Endothelial cell of umbilical vein (primary cell): ENCODE results near the gene ZBTB46. TPM values are rescaled to one million over a fixed set of nuclear protein-coding genes. Genes with fewer than 3 reads are reported as not detected.

Experiments
- BruUV-seq: library from RNA; stranded (reverse); fragments of 400-500 nt; replicated peaks from 2 replicates; lab custom pipeline; 2021; lab: Mats Ljungman, UMichigan
- CTCF ChIA-PET: fragments of 300-600, 350-600 bp; sonication (Branson Sonifier 250); formaldehyde crosslinking; loops from one replicate; lab custom pipeline; 2021; ENCODE audit warnings: antibody characterized with exemption, inconsistent platforms; lab: Charles Lee
- POLR2A ChIA-PET: fragments of 300-600, 350-600 bp; sonication (Branson Sonifier 250); formaldehyde crosslinking; loops from one replicate; lab custom pipeline; 2021; ENCODE audit warnings: antibody characterized with exemption, inconsistent platforms; lab: Charles Lee
- DNase-seq: peaks from one replicate; pipeline ENCODE4 v3.0.0-alpha.2; 2011; ENCODE audit warnings: low read depth, low spot score
- FAIRE-seq: peaks from 2 replicates; lab custom pipeline; 2011; peaks lifted over from hg19 to GRCh38; lab: Jason Lieb, UNC
- H2AFZ ChIP-seq: 2 replicates; pipeline ENCODE4 v1.6.0; 2012; ENCODE audit warnings: low read depth, low read length, control low read depth, inconsistent platforms
- H3K27ac ChIP-seq: 2 replicates; pipeline ENCODE4 v1.5.1; 2011; ENCODE audit warnings: low read depth, mild to moderate bottlenecking, control low read depth, low read length, moderate library complexity; ENCODE audit not compliant: insufficient read depth
- H3K27me3 ChIP-seq, 2 experiments: 2 replicates each; pipeline versions ENCODE4 v1.6.0 to v1.6.1; 2011; ENCODE audit warnings: low read length in 2 of 2, mixed read lengths in 1 of 2; ENCODE audit not compliant: control insufficient read depth in 2 of 2, insufficient read depth in 2 of 2
- H3K36me3 ChIP-seq, 2 experiments: 2 replicates in 1 of 2; 3 replicates in 1 of 2; pipeline ENCODE4 v1.5.1; 2011; ENCODE audit warnings: low read length in 2 of 2, mild to moderate bottlenecking in 1 of 2, moderate library complexity in 1 of 2; ENCODE audit not compliant: control insufficient read depth in 2 of 2, insufficient read depth in 2 of 2; ENCODE audit errors: extremely low read depth in 1 of 2
- H3K4me1 ChIP-seq: 3 replicates; pipeline ENCODE4 v1.5.1; 2011; ENCODE audit warnings: mild to moderate bottlenecking, low read length; ENCODE audit not compliant: control insufficient read depth, insufficient read depth; ENCODE audit errors: extremely low read depth
- H3K4me2 ChIP-seq: 2 replicates; pipeline ENCODE4 v1.6.1; 2011; ENCODE audit warnings: low read length, control low read depth, mixed read lengths; ENCODE audit not compliant: insufficient read depth
- H3K4me3 ChIP-seq, 3 experiments: fragments of 200-600 bp in 1 of 3; sonication (generic), shearing (Covaris generic) in 1 of 3; replicated peaks in 1 of 3; 2 replicates each; pipeline ENCODE4 v1.5.1; 2011 to 2016; ENCODE audit warnings: control low read depth in 3 of 3, low read length in 3 of 3, mild to moderate bottlenecking in 2 of 3, inconsistent platforms in 1 of 3, low read depth in 1 of 3, moderate library complexity in 1 of 3; ENCODE audit not compliant: insufficient read depth in 1 of 3
- H3K79me2 ChIP-seq: 2 replicates; pipeline ENCODE4 v1.6.0; 2012; ENCODE audit warnings: low read length, inconsistent platforms; ENCODE audit not compliant: control insufficient read depth, insufficient read depth
- H3K9ac ChIP-seq: replicated peaks from 2 replicates; pipeline ENCODE3; 2011; ENCODE audit warnings: low read length, control low read depth; ENCODE audit not compliant: insufficient read depth; ENCODE audit errors: extremely low read depth
- H3K9me1 ChIP-seq: replicated peaks from 3 replicates; pipeline ENCODE4 v1.6.0; 2011; ENCODE audit warnings: mild to moderate bottlenecking, low read length; ENCODE audit not compliant: control insufficient read depth, insufficient read depth; ENCODE audit errors: extremely low read depth
- H3K9me3 ChIP-seq: replicated peaks from 2 replicates; pipeline ENCODE4 v1.5.1; 2012; ENCODE audit warnings: low read length, inconsistent platforms; ENCODE audit not compliant: control insufficient read depth, insufficient read depth
- H4K20me1 ChIP-seq: replicated peaks from 2 replicates; pipeline ENCODE3; 2011; ENCODE audit warnings: mild to moderate bottlenecking, low read length; ENCODE audit not compliant: control insufficient read depth, insufficient read depth; ENCODE audit errors: extremely low read depth
- CTCF ChIP-seq, 2 donors: IDR thresholded peaks; 1 replicate in 1 of 2; 2 replicates in 1 of 2; pipeline ENCODE4 v1.5.1; 2011; ENCODE audit warnings: low read length in 2 of 2, mild to moderate bottlenecking in 2 of 2, moderate library complexity in 2 of 2, control low read depth in 1 of 2, inconsistent platforms in 1 of 2, low read depth in 1 of 2; ENCODE audit not compliant: insufficient read depth in 1 of 2; ENCODE audit errors: extremely low read depth in 1 of 2
- EZH2 ChIP-seq: IDR thresholded peaks from 2 replicates; pipeline ENCODE4 v1.6.1; 2012; ENCODE audit warnings: borderline replicate concordance, low read depth, mild to moderate bottlenecking, moderate library complexity, low read length, inconsistent platforms; ENCODE audit not compliant: severe bottlenecking
- GATA2 ChIP-seq: IDR thresholded peaks from 2 replicates; pipeline ENCODE4 v1.7.0; 2011; ENCODE audit warnings: low read depth, mild to moderate bottlenecking, moderate library complexity, mixed read lengths, low read length; ENCODE audit not compliant: insufficient read length, insufficient read depth
- JUN ChIP-seq: IDR thresholded peaks from 2 replicates; pipeline ENCODE4 v1.6.1; 2011; ENCODE audit warnings: borderline replicate concordance, low read depth; ENCODE audit not compliant: insufficient read length, insufficient read depth
- MAX ChIP-seq: IDR thresholded peaks from 2 replicates; pipeline ENCODE4 v1.6.1; 2011; ENCODE audit not compliant: insufficient read depth, insufficient read length
- MYC ChIP-seq: IDR thresholded peaks from one replicate; pipeline ENCODE4 v1.6.1; 2011; ENCODE audit warnings: mild to moderate bottlenecking, low read depth, low read length
- POLR2AphosphoS5 ChIP-seq: IDR thresholded peaks from 2 replicates; pipeline ENCODE4 v1.6.1; 2012; ENCODE audit warnings: low read depth, mild to moderate bottlenecking, control low read depth, low read length, moderate library complexity; ENCODE audit not compliant: insufficient read depth
- dilution Hi-C: fragments of 300-500 bp; cut with MboI; formaldehyde crosslinking; loops from one replicate; pipeline ENCODE4 v1.15.0; 2019; ENCODE audit warnings: low sequenced_read_pairs; ENCODE audit not compliant: extremely low pct_ligation_motif_present
- intact Hi-C: fragments of 100-400 bp; cut with micrococcal nuclease; formaldehyde crosslinking; loops from one replicate; pipeline ENCODE4 v1.10.0; 2022
- polyA plus RNA-seq, 4 experiments: library from polyadenylated mRNA; depleted of rRNA in 3 of 4; stranded (reverse) in 3 of 4; unstranded in 1 of 4; fragments of >200 nt; gene quantifications; 2 replicates each; pipeline versions ENCODE4 v1.2.1 to v1.2.3, GENCODE V29; 2011 to 2012; ENCODE audit warnings: missing spikeins in 1 of 4
- total RNA-seq: library from RNA; stranded (reverse); gene quantifications from 2 replicates; pipeline ENCODE4 v1.2.3, GENCODE V29; 2021

Gene ZBTB46
- total and polyA plus RNA-seq, 2 donors (not counting 3 experiments of a cell fraction or from before 2014, with no cell fraction given) = 1.3 to 7.1 TPM

GRCh38 chr20:63837479-63837878, 6.4 kb upstream of the ZBTB46 start:
- ChIA-PET POLR2A (no interaction called here), CTCF (interaction anchor here (1.0 kb wide), 1 partner anchor 136 kb away, joined by 3 read pairs; no protein-coding TSS in a partner anchor)
- no peak for DNase-seq
- Histone ChIP-seq H3K4me1 (no peaks in the 10 kb centered on the region), H2AFZ (no peak overlapping the region), H3K4me3 (no peak overlapping the region), H4K20me1 (no peaks in the 10 kb centered on the region), H3K9me1 (no peaks in the 10 kb centered on the region), H3K27ac (no peak overlapping the region), H3K4me2 (no peak overlapping the region), H3K9me3 (no peaks in the 10 kb centered on the region), H3K36me3 (no peaks in the 10 kb centered on the region), H3K79me2 (no peaks in the 10 kb centered on the region), H3K27me3 (peaks cover 0 to 2% of the 10 kb centered on the region in 2 experiments), H3K9ac (no peak overlapping the region)
- intact Hi-C loops (no loop called here), dilution Hi-C loops (no loop called here)
- TF ChIP-seq POLR2AphosphoS5 (no peak), JUN (no peak), CTCF (IDR thresholded peaks at IDR 0.05; ENCODE audit: extremely low read depth in 1 of 2, insufficient read depth in 1 of 2, low read depth in 1 of 2, low read length in 2 of 2) (no peak), EZH2 (no peak), GATA2 (no peak), MYC (no peak), MAX (no peak)
- FAIRE-seq = no peak
- no TSS peak for BruUV-seq
